H1 (cell line): Measurements from ENCODE around the gene LEFTY2. TPM values are rescaled to one million over a fixed set of nuclear protein-coding genes. Genes with fewer than 3 reads are reported as not detected.

Source experiments
- CTCF ChIA-PET: fragments of 300-600 bp; sonication (Branson Sonifier 250); formaldehyde crosslinking; loops from one replicate; lab custom pipeline; 2021; ENCODE audit not compliant: partially characterized antibody; lab: Charles Lee
- POLR2A ChIA-PET: fragments of 300-600 bp; sonication (Branson Sonifier 250); formaldehyde crosslinking; loops from one replicate; lab custom pipeline; 2021; ENCODE audit warnings: inconsistent platforms; ENCODE audit not compliant: partially characterized antibody; lab: Charles Lee
- DNase-seq, 2 experiments: peaks; one replicate each; pipeline versions ENCODE4 v3.0.0 to v3.0.0-alpha.2; 2010 to 2022; ENCODE audit warnings: low spot score in 2 of 2, low read depth in 1 of 2, mixed read lengths in 1 of 2
- FAIRE-seq: peaks from 2 replicates; lab custom pipeline; 2011; peaks lifted over from hg19 to GRCh38; lab: Jason Lieb, UNC
- H2AFZ ChIP-seq: 2 replicates; pipeline ENCODE4 v1.8.1; 2012; ENCODE audit warnings: low read length, inconsistent platforms
- H2AK5ac ChIP-seq: 2 replicates; pipeline ENCODE4 v1.6.1; 2013; ENCODE audit warnings: low read depth, low read length
- H2BK120ac ChIP-seq: replicated peaks from 2 replicates; pipeline ENCODE3; 2013; ENCODE audit warnings: low read depth, low read length, inconsistent platforms
- H2BK12ac ChIP-seq: 2 replicates; pipeline ENCODE4 v1.6.1; 2013; ENCODE audit warnings: low read depth, low read length
- H2BK15ac ChIP-seq: 2 replicates; pipeline ENCODE4 v1.6.1; 2013; ENCODE audit warnings: low read length
- H2BK20ac ChIP-seq: 2 replicates; pipeline ENCODE4 v1.6.1; 2013; ENCODE audit warnings: low read length
- H2BK5ac ChIP-seq: 2 replicates; pipeline ENCODE4 v1.6.1; 2013; ENCODE audit warnings: low read depth, low read length
- H3K14ac ChIP-seq: 2 replicates; pipeline ENCODE4 v1.6.1; 2013; ENCODE audit warnings: inconsistent platforms; ENCODE audit not compliant: insufficient read length
- H3K18ac ChIP-seq: 2 replicates; pipeline ENCODE4 v1.6.1; 2013; ENCODE audit warnings: low read length; ENCODE audit errors: extremely low read depth
- H3K23ac ChIP-seq: 2 replicates; pipeline ENCODE4 v1.6.1; 2013; ENCODE audit warnings: inconsistent platforms; ENCODE audit not compliant: insufficient read length
- H3K23me2 ChIP-seq: 2 replicates; pipeline ENCODE4 v1.6.1; 2013; ENCODE audit warnings: low read depth, low read length
- H3K27ac ChIP-seq: 2 replicates; pipeline ENCODE4 v1.6.1; 2011; ENCODE audit warnings: low read depth, low read length, inconsistent platforms
- H3K27me3 ChIP-seq, 4 experiments: replicated peaks in 1 of 4; 1 replicate in 1 of 4; 2 replicates in 3 of 4; pipeline versions ENCODE4 v1.6.1 to v1.8.1; 2011 to 2013; ENCODE audit warnings: low read length in 3 of 4, mild to moderate bottlenecking in 3 of 4, inconsistent platforms in 2 of 4, mixed read lengths in 2 of 4, moderate library complexity in 1 of 4; ENCODE audit not compliant: control insufficient read depth in 3 of 4, insufficient read depth in 3 of 4; ENCODE audit errors: extremely low read depth in 1 of 4
- H3K36me3 ChIP-seq, 4 experiments: 2 replicates each; pipeline versions ENCODE4 v1.6.1 to v1.8.1; 2011 to 2013; ENCODE audit warnings: mild to moderate bottlenecking in 4 of 4, low read length in 3 of 4, moderate library complexity in 2 of 4, control low read depth in 1 of 4, inconsistent platforms in 1 of 4; ENCODE audit not compliant: insufficient read depth in 4 of 4, control insufficient read depth in 2 of 4
- H3K4ac ChIP-seq: replicated peaks from 2 replicates; pipeline ENCODE3; 2013; ENCODE audit warnings: low read length, low read depth, mixed read lengths, inconsistent platforms; ENCODE audit not compliant: insufficient read length
- H3K4me1 ChIP-seq, 4 experiments: replicated peaks in 1 of 4; 1 replicate in 1 of 4; 2 replicates in 3 of 4; pipeline versions ENCODE4 v1.6.1 to v1.8.1; 2011 to 2013; ENCODE audit warnings: low read length in 3 of 4, inconsistent platforms in 2 of 4, mixed read lengths in 1 of 4; ENCODE audit not compliant: insufficient read depth in 4 of 4, control insufficient read depth in 3 of 4
- H3K4me2 ChIP-seq, 2 experiments: 2 replicates each; pipeline versions ENCODE4 v1.6.1 to v1.8.1; 2011 to 2013; ENCODE audit warnings: low read depth in 2 of 2, low read length in 2 of 2, control low read depth in 1 of 2, inconsistent platforms in 1 of 2, mild to moderate bottlenecking in 1 of 2; ENCODE audit not compliant: insufficient read depth in 1 of 2
- H3K4me3 ChIP-seq, 4 experiments: fragments of 200-600, 300-600 bp in 1 of 4; sonication (generic), shearing (Covaris generic), sonication (Bioruptor Twin) in 1 of 4; 2 replicates each; pipeline versions ENCODE4 v1.5.1 to v1.8.1; 2011 to 2016; ENCODE audit warnings: low read length in 4 of 4, low read depth in 3 of 4, control low read depth in 2 of 4, inconsistent platforms in 2 of 4, mild to moderate bottlenecking in 2 of 4, mixed read lengths in 1 of 4, moderate library complexity in 1 of 4; ENCODE audit not compliant: insufficient read depth in 2 of 4; ENCODE audit errors: extremely low read depth in 1 of 4
- H3K56ac ChIP-seq: replicated peaks from 2 replicates; pipeline ENCODE3; 2013; ENCODE audit warnings: low read depth, mild to moderate bottlenecking, mixed read lengths, low read length, inconsistent platforms; ENCODE audit not compliant: insufficient read length
- H3K79me1 ChIP-seq: 2 replicates; pipeline ENCODE4 v1.6.1; 2013; ENCODE audit warnings: low read depth, low read length, control low read depth
- H3K79me2 ChIP-seq, 2 experiments: 2 replicates each; pipeline versions ENCODE4 v1.6.1 to v1.8.1; 2012 to 2013; ENCODE audit warnings: low read length in 2 of 2, mild to moderate bottlenecking in 2 of 2, inconsistent platforms in 1 of 2; ENCODE audit not compliant: insufficient read depth in 2 of 2, control insufficient read depth in 1 of 2
- H3K9ac ChIP-seq, 4 experiments: replicated peaks in 1 of 4; 1 replicate in 1 of 4; 2 replicates in 3 of 4; pipeline versions ENCODE4 v1.6.1 to v1.8.1; 2011 to 2013; ENCODE audit warnings: low read depth in 3 of 4, low read length in 3 of 4, control low read depth in 2 of 4, mild to moderate bottlenecking in 2 of 4, moderate library complexity in 2 of 4, inconsistent platforms in 1 of 4; ENCODE audit errors: extremely low read depth in 1 of 4
- H3K9me3 ChIP-seq, 2 experiments: 2 replicates each; pipeline versions ENCODE4 v1.6.1 to v1.8.1; 2012 to 2013; ENCODE audit warnings: mild to moderate bottlenecking in 2 of 2, moderate library complexity in 2 of 2, control low read depth in 1 of 2, inconsistent platforms in 1 of 2, low read depth in 1 of 2, low read length in 1 of 2, mixed read lengths in 1 of 2; ENCODE audit not compliant: insufficient read depth in 2 of 2
- H4K20me1 ChIP-seq, 2 experiments: replicated peaks in 1 of 2; 2 replicates each; pipeline versions ENCODE3 to v1.8.1; 2011 to 2013; ENCODE audit warnings: inconsistent platforms in 2 of 2, low read length in 2 of 2, mild to moderate bottlenecking in 1 of 2; ENCODE audit not compliant: insufficient read depth in 2 of 2, control insufficient read depth in 1 of 2
- H4K5ac ChIP-seq: 2 replicates; pipeline ENCODE4 v1.6.1; 2013; ENCODE audit warnings: low read length, low read depth, mixed read lengths, inconsistent platforms; ENCODE audit not compliant: insufficient read length
- H4K8ac ChIP-seq: 2 replicates; pipeline ENCODE4 v1.8.0; 2013; ENCODE audit warnings: mild to moderate bottlenecking, moderate library complexity, low read length, inconsistent platforms; ENCODE audit not compliant: insufficient read depth; ENCODE audit errors: extremely low read depth
- H4K91ac ChIP-seq: replicated peaks from 2 replicates; pipeline ENCODE3; 2013; ENCODE audit warnings: low read length, mixed read lengths, inconsistent platforms; ENCODE audit not compliant: insufficient read length
- BCL11A ChIP-seq, 2 experiments: IDR thresholded peaks; one replicate each; pipeline ENCODE4 v1.6.1; 2011; ENCODE audit warnings: low read depth in 2 of 2, low read length in 2 of 2, mild to moderate bottlenecking in 2 of 2
- CHD2 ChIP-seq: IDR thresholded peaks from 2 replicates; pipeline ENCODE4 v1.6.1; 2012; ENCODE audit warnings: low read length, improper control_type of control experiment
- FOSL1 ChIP-seq: IDR thresholded peaks from 2 replicates; pipeline ENCODE4 v1.6.1; 2011; ENCODE audit warnings: mild to moderate bottlenecking, low read depth, low read length, moderate library complexity; ENCODE audit not compliant: insufficient read depth
- MAFK ChIP-seq: IDR thresholded peaks from 2 replicates; pipeline ENCODE4 v1.6.1; 2012; ENCODE audit warnings: low read depth, mild to moderate bottlenecking, improper control_type of control experiment, low read length
- RXRA ChIP-seq: IDR thresholded peaks from 2 replicates; pipeline ENCODE4 v1.6.1; 2011; ENCODE audit warnings: low read depth, mild to moderate bottlenecking, low read length, moderate library complexity; ENCODE audit not compliant: insufficient read depth
- SIN3A ChIP-seq, 2 experiments: IDR thresholded peaks in 1 of 2; conservative IDR thresholded peaks in 1 of 2; 2 replicates each; pipeline ENCODE4 v1.6.1; 2011 to 2012; ENCODE audit warnings: low read length in 2 of 2, improper control_type of control experiment in 1 of 2, low read depth in 1 of 2, mild to moderate bottlenecking in 1 of 2
- SRF ChIP-seq: IDR thresholded peaks from 2 replicates; pipeline ENCODE4 v1.6.1; 2011; ENCODE audit warnings: mild to moderate bottlenecking, low read depth, low read length, moderate library complexity
- SUZ12 ChIP-seq: fragments of 200-600 bp; sonication (generic); IDR thresholded peaks from 2 replicates; pipeline ENCODE4 v1.6.1; 2012; ENCODE audit warnings: mild to moderate bottlenecking, inconsistent platforms, low read length, moderate library complexity, mixed read lengths
- TEAD4 ChIP-seq: IDR thresholded peaks from 2 replicates; pipeline ENCODE4 v1.6.1; 2012; ENCODE audit warnings: low read depth, low read length, inconsistent platforms, mixed read lengths
- WGBS, 2 experiments: shearing (Covaris generic) in 1 of 2; methylation state at CpG; one replicate each; pipeline versions ENCODE4 v1.1.6 to v1.1.7; 2013 to 2015; ENCODE audit warnings: low lambda C conversion rate in 2 of 2, mixed read lengths in 2 of 2, inconsistent platforms in 1 of 2, low coverage in 1 of 2, missing lambda C conversion rate in 1 of 2; ENCODE audit not compliant: insufficient replicate concordance in 2 of 2, insufficient coverage in 1 of 2, insufficient read length in 1 of 2; ENCODE audit errors: extremely low coverage in 1 of 2, missing lambda C conversion rate in 1 of 2; 5-methylcytosine and 5-hydroxymethylcytosine counted together
- polyA plus RNA-seq, 7 experiments: library from polyadenylated mRNA; depleted of rRNA in 3 of 7; stranded (reverse) in 5 of 7; unstranded in 2 of 7; fragments of >200 nt in 5 of 7; fragments of 200-250 nt in 2 of 7; gene quantifications; 1 replicate in 5 of 7; 2 replicates in 1 of 7; 4 replicates in 1 of 7; pipeline versions ENCODE4 v1.2.1 to v1.2.3, GENCODE V29; 2011 to 2013; ENCODE audit warnings: missing spikeins in 2 of 7, mixed read lengths in 2 of 7
- total RNA-seq: library from RNA; stranded (reverse); fragmentation: NEBNext Ultra II Directional; extraction: Animal tissue kit (Norgen Biotek cat#: 25700); gene quantifications from 2 replicates; pipeline ENCODE4 v1.2.1, GENCODE V29; 2021
- TF ChIP-seq, protein P1 (sequence below): IDR thresholded peaks from 2 replicates; pipeline ENCODE4 v1.6.1; 2012; ENCODE audit warnings: inconsistent platforms
- TF ChIP-seq, protein P2 (sequence below): IDR thresholded peaks from 2 replicates; pipeline ENCODE4 v1.6.1; 2011; ENCODE audit warnings: low read length, improper control_type of control experiment

The LEFTY2 gene
- total and polyA plus RNA-seq, 2 of the 8 experiments (the other 6 are each of a cell fraction or from before 2014, with no cell fraction given): 2.6 to 4.3 TPM

DNA sequence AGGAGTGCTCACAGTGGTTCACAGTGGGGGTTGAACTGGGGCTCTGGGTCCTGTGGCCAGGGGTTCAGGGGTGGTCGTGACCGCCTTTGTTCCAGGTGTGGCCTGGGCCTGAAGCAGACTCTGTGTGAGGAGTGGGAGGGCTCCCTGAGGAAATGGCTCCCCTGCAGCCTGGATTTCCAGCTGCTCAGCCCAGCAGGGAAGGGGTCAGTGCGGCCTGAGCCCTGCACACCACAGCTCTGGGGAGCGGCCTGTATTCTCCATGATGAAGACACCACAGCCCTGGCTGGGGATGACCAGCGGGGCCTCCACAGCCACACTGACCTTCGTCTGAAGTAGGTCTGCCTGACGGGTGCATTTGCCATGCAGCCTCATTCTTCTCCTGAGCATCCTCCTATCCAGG, 33.7 kb downstream of the LEFTY2 start:
- no peak for FAIRE-seq
- WGBS, 2 experiments: 88% methylated on average over 7 of the region's 7 CpGs; no CpG with 5 or more reads in 1 of the 2 experiments
- no peak for TF ChIP-seq TEAD4
- no peak for TF ChIP-seq SIN3A (conservative IDR thresholded peaks at IDR 0.05 in 1 of 2, IDR thresholded peaks at IDR 0.05 in 1 of 2; ENCODE audit: low read depth in 1 of 2, low read length in 2 of 2)
- TF ChIP-seq, protein P1, sequence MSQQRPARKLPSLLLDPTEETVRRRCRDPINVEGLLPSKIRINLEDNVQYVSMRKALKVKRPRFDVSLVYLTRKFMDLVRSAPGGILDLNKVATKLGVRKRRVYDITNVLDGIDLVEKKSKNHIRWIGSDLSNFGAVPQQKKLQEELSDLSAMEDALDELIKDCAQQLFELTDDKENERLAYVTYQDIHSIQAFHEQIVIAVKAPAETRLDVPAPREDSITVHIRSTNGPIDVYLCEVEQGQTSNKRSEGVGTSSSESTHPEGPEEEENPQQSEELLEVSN: no peak
- TF ChIP-seq MAFK: no peak
- no peak for TF ChIP-seq SRF
- TF ChIP-seq CHD2: no peak
- TF ChIP-seq, protein P2, sequence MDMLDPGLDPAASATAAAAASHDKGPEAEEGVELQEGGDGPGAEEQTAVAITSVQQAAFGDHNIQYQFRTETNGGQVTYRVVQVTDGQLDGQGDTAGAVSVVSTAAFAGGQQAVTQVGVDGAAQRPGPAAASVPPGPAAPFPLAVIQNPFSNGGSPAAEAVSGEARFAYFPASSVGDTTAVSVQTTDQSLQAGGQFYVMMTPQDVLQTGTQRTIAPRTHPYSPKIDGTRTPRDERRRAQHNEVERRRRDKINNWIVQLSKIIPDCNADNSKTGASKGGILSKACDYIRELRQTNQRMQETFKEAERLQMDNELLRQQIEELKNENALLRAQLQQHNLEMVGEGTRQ: no peak
- no peak for TF ChIP-seq FOSL1
- no peak for TF ChIP-seq RXRA
- TF ChIP-seq BCL11A (IDR thresholded peaks at IDR 0.05; ENCODE audit: low read depth in 2 of 2, low read length in 2 of 2): no peak
- TF ChIP-seq SUZ12: no peak

More for the DNA sequence above, 33.7 kb downstream of the LEFTY2 start:
- no peak overlapping the region for H3K23ac ChIP-seq
- 0 out of 2 replicates have a peak overlapping the region, but pooled peaks have one; percentile 27 for H2BK12ac ChIP-seq
- H3K14ac ChIP-seq: no peak overlapping the region
- ChIA-PET POLR2A (interaction anchor here (1.1 to 2.3 kb wide), 2 partner anchors 9 to 14 kb away, joined by 3 to 8 read pairs; no protein-coding TSS in a partner anchor), CTCF (interaction anchor here (0.6 to 18.7 kb wide), 5 partner anchors 10 to 433 kb away, joined by 3 to 406 read pairs (median 4); partner anchors contain the start of genes LEFTY1 and TMEM63A)
- no peak overlapping the region for H4K8ac ChIP-seq
- no peak overlapping the region for H3K4me2 ChIP-seq
- no peaks in the 10 kb centered on the region for H3K79me1 ChIP-seq
- H3K56ac ChIP-seq: no peak overlapping the region
- no peaks in the 10 kb centered on the region for H3K36me3 ChIP-seq
- no peak overlapping the region for H3K27ac ChIP-seq
- 0 out of 2 replicates have a peak overlapping the region, but pooled peaks have one; percentile 47 for H2AK5ac ChIP-seq
- H3K9me3 ChIP-seq: no peaks in the 10 kb centered on the region
- no peak overlapping the region for H4K5ac ChIP-seq
- no peak overlapping the region for H3K4ac ChIP-seq
- DNase-seq: no peak
- no peaks in the 10 kb centered on the region for H3K79me2 ChIP-seq
- H3K18ac ChIP-seq: no peak overlapping the region; the same call in 1 of the 2 replicates
- H2BK15ac ChIP-seq: peak overlapping the region; percentile 88; the same call in 1 of the 2 replicates
- H2AFZ ChIP-seq: no peak overlapping the region
- H4K91ac ChIP-seq: no peak overlapping the region
- H3K23me2 ChIP-seq: no peaks in the 10 kb centered on the region
- no peak overlapping the region for H2BK20ac ChIP-seq
- H3K4me3 ChIP-seq: no peak overlapping the region
- H2BK5ac ChIP-seq: no peak overlapping the region; the same call in 1 of the 2 replicates
- H4K20me1 ChIP-seq: no peaks in the 10 kb centered on the region
- H3K27me3 ChIP-seq: no peaks in the 10 kb centered on the region; a peak in 2 of 7 replicates
- peaks cover 0 to 7% (median 1%) of the 10 kb centered on the region in 4 experiments; a peak in 2 of 7 replicates for H3K4me1 ChIP-seq
- no peak overlapping the region for H3K9ac ChIP-seq
- no peak overlapping the region for H2BK120ac ChIP-seq
